Activated T-helper 1 cell treated with anti-CD3 and anti-CD28 coated beads, Interleukin-2, amount 50 U/mL, for 16 hours (primary cell): ENCODE data around the gene KSR2.
"Not testable (repeated sequence)": the region's sequence is repeated elsewhere in the genome, so short reads cannot be mapped to it uniquely, and the experiment has no call there.

ENCODE experiments used
- DNase-seq, 2 donors: peaks; one replicate each; pipeline ENCODE4 v3.0.0-alpha.2; 2020; ENCODE audit warnings: low read depth in 1 of 2, low spot score in 1 of 2

Gene KSR2

DNA sequence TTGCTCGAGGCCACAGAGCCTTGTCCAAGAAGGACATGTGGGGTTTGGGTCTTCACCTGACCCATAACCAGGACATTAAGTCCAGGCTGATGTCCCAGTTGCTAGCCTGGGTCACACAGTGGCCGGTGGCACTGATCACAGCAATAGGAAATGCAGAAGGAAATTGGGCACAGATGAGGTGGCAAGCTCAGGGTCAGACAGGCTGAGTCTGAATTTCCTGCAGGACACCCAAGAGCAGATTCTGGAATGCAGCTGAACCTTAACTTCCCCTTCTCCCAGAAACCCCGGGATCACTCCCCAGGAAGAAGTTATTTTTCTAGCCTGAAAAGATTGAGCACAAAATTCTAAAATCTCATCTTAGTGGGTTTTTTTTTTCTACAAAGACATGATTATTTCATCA, 199.9 kb downstream of the KSR2 start:
- DNase-seq = no peak

DNA sequence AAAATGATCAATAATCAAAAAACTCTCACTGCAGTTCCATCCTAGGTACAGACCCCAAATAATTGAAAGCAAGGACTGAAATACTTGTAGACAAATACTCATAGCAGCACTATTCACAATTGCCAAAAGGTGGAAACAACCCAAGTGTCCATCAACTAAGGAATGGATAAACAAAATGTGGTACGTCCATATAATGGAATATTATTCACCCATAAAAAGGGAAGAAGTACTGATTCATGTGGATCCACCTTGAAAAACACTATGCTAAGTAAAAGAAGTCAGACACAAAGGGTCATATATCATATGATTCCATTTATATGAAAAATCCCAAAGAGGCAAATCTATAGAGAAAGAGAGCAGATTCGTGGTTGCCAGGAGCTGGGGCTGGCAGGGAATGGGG, 202.8 kb downstream of the KSR2 start:
- DNase-seq = no peak

DNA sequence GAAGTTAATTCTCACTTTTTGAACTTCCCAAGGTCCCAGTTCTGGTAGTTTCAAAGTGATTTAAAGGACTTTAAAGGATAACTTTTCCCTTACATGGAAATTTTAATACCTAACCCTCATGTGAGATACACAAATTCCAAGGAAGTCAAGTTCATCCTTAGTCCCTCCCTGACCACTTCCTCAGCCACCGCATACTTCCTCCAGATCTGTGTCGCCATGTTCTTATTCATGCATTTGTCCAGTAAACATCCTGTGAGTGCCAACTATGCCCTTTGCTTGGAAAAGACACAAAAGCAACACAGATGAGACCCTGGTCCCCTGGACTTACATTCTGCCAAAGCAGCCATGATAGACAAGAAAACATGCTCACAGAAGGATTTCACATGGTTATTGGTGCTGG, 206.6 kb downstream of the KSR2 start:
- DNase-seq = no peak

DNA sequence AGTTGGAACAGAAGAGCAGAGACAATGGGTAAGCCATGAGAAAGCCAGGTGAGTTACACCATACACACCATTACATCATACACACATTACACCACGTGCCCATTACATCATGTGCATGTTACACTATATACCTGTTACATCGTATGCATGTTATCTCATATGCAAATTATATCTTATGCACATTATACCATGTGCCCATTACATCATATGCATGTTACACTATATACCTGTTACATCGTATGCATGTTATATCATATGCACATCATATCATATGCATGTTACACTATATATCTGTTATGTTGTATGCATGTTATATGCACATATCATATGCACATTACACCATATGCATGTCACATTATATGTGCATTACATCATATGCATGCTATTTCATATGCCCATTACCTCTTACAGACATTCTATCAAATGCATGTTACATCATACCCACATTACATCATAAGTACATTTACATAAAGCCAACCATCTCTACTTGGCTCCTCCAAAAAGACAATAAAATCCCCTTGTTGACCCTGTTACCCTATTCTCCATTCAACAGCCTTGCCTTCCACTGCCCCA, 207.2 kb downstream of the KSR2 start:
- DNase-seq = no peak

- DNase-seq = no peak
Measured at GRCh38 chr12:117760990-117761389, 207.8 kb downstream of the KSR2 start.

DNA sequence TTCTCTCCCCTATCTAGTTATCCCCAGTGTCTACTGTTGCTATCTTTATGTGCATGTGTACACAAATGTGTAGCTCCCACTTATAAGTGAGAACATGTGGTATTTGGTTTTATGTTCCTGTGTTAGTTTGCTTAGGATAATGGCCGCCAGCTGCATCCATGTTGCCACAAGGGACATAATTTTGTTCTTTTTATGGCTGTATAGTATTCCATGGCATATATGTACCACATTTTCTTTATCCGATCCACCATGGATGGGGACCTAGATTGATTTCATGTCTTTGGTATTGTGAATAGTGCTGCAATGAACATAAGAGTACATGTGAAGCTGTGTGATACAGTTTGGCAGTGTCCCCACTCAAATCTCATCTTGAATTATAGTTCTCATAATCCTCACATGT, 218.1 kb downstream of the KSR2 start:
- DNase-seq = no peak

DNA sequence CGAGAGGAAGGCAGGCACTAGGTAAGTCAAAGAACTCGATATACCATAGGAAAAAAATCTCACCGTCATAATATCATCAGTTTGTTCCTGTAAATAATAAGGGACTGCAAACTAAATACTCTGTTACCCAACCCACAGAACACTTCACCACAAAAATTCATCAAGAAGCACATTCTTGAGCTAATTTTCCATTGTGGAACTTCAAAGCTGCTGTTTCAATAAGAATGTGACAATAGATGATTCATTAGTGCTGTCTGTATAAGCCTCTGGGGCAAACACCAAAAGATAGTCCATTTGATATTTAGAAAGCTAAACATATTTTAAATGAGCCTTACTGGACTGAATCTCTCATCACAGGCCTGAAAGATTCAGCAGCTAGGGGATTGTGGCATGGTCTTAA, 219.4 kb downstream of the KSR2 start:
- no peak for DNase-seq

GRCh38 chr12:117746358-117746757, 222.4 kb downstream of the KSR2 start:
- DNase-seq = not testable (repeated sequence)

DNA sequence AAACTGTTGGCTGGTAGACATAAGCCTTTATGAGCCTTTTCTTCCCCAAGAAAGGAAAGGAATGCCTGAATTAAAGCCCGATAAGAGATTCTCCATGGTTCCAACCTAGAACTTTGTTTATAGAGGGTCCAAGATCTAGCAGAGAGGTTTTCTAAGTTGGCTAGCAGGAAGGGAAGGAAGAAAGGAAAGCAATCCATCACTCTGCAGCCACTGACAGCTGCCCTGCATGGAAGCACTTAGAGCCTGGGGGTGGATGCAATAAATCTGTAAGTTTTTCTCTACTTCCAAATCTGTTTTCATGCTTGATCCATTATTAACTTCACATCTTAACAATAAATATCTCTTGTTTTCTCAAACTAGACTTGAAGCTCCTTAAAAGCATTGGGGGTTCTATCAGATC, 224.4 kb downstream of the KSR2 start:
- no peak for DNase-seq

GRCh38 chr12:117743761-117744160, 225.0 kb downstream of the KSR2 start:
- no peak for DNase-seq

- no peak for DNase-seq
Measured at GRCh38 chr12:117742721-117743120, 226.1 kb downstream of the KSR2 start.

DNA sequence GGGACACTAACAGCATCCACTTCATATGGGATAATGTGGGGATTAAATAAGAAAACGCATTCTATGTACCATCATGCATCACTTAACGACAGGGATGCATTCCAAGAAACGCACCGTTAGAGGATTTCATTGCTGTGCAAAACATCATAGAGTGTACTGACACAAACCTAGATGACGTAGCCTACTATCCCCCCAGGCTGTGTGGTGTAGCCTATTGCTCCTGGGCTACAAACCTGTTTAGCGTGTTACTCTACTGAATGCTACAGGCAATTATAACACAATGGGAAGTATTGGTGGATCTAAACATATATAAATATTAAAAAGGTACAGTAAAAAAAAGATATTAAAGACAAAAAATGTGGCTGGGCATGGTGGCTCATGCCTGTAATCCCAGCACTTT, 230.6 kb downstream of the KSR2 start:
- DNase-seq = no peak

DNA sequence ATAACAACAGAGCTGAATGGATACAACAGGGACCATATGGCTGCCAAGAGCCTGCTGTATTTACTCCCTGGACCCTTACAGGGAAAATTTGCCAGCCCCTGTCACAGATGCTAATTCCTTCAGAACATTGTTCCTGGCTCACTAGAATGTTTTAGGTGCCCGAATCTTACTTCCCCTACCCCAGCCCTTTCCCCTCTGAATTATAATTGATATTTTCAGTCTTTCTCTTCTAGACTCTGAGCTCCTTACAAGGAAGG, 235.3 kb downstream of the KSR2 start:
- no peak for DNase-seq

- DNase-seq = no peak
Measured at GRCh38 chr12:117732761-117733548, 235.8 kb downstream of the KSR2 start.

DNA sequence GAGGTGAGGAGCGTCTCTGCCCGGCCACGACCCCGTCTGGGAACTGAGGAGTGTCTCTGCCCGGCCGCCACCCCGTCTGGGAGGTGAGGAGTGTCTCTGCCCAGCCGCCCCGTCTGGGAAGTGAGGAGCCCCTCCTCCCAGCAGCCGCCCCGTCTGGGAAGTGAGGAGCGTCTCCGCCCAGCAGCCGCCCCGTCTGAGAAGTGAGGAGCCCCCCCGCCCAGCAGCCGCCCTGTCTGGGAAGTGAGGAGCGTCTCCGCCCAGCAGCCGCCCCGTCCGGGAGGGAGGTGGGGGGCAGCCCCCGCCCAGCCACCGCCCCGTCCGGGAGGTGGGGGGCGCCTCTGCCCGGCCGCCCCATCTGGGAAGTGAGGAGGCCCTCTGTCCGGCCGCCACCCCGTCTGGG, 237.7 kb downstream of the KSR2 start:
- DNase-seq = not testable (repeated sequence)

DNA sequence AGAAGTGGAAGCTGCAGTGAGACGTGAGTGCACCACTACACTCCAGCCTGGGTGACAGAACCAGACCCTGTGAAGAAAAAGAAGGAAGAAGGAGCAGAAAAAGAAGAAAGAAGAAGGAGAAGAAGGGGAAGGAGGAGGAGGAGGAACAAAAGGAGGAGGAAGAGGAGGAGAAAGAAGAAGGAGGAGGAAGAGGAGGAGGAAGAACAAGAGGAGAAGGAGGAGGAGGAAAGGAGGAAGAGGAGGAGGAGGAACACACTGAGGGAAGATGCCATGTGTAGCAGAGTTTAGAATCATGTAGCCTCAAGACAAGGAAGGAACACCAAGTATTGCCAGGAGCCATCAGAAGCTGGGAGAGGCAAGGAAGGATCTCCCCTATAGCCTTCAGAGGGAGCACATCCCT, 241.5 kb downstream of the KSR2 start:
- no peak for DNase-seq

GRCh38 chr12:117724543-117724942, 244.2 kb downstream of the KSR2 start:
- no peak for DNase-seq

DNA sequence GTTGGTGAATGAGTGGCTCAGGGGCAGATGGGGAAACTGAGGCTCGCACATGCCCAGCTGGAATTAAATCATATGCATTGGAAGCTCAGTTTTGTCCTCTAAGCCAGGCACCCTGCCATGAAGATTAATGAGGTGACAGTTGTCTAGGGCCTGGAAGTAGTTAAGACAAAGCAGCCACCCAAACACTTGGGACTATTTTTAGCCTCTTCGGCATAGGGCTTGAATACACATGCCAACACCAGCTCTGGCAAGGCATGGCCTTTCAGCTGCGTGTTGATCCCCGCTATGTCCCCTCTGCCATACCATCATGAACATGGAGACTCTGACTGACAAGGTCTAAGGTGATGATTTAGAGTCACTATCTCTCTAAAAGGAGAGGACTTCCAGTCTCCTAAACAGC, 250.2 kb downstream of the KSR2 start:
- DNase-seq = no peak

DNA sequence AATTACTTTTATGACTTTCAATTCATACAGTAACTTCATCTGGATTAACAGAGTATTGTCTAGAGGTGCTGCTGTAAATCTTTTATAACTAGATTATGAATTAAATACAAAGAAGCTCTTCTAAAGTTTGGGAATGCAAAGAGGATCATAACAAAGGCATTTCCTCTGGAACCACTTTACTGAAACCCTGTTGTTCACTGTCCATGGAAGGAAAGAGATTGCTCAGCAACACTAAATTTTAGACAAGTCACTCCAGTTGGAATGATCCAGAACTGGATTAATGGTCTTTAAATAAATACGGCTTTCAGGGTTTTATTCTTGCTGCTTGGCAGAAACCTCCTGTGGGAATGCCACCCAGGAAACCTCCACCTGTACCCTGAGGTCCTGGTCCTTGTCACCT, 250.6 kb downstream of the KSR2 start:
- DNase-seq = no peak

DNA sequence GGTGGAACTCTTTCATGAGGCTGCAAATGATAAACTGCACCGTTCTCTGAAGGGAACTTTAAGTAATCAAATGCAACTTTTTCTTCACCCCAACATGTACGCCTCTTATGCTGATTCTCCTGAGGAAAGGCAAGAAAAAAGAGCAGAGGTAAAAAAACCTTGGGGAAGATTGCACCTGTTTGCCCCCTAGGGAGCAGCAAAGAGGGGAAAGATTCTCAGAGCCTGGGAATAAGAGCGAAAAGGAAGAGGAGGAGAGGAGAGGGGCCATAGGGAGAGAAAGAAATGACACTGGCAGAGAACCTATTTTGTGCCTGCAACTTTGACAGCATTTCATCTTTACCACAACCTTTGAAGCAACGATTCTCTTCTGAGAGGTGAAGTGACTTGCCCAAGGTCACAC, 254.6 kb downstream of the KSR2 start:
- no peak for DNase-seq

- DNase-seq = no peak
Measured at GRCh38 chr12:117710121-117710520, 258.7 kb downstream of the KSR2 start.

- no peak for DNase-seq
Measured at GRCh38 chr12:117707861-117708260, 260.9 kb downstream of the KSR2 start.

GRCh38 chr12:117703584-117703983, 265.2 kb downstream of the KSR2 start:
- DNase-seq = no peak
